Stimulated activated CD4-positive, alpha-beta T cell treated with anti-CD3 and anti-CD28 coated beads, Interleukin-4, amount 100 ng/mL, for 4 hours (primary cell): ENCODE measurements around the gene PGAM1.
A peak's percentile ranks its signal among the peaks of the same experiment; 100 is the strongest.
"Not testable (repeated sequence)": the region's sequence is repeated elsewhere in the genome, so short reads cannot be mapped to it uniquely, and the experiment has no call there.

ENCODE experiments used
- DNase-seq, 2 experiments: peaks; one replicate each; pipeline ENCODE4 v3.0.0-alpha.2; 2020

The PGAM1 gene

DNA sequence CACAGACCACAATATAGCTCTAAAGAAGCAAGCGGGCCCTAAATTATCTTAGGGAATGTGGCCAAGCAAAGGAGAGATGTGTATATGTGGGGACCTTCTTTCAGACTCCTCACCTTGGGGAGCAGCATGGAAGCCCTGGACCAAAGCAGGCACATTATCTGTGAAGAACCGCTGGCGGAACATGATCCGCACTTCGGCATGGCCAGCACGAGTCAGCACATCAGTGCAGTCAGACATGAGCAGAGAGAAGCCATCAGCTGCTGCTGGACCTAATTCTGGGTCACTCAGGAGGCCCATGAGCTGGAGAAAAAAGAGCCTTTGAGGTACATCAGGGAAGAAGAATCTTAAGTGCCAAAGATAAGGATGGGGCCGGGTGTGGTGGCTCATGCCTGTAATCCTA, 33.9 kb downstream of the PGAM1 start:
- no peak for DNase-seq

DNA sequence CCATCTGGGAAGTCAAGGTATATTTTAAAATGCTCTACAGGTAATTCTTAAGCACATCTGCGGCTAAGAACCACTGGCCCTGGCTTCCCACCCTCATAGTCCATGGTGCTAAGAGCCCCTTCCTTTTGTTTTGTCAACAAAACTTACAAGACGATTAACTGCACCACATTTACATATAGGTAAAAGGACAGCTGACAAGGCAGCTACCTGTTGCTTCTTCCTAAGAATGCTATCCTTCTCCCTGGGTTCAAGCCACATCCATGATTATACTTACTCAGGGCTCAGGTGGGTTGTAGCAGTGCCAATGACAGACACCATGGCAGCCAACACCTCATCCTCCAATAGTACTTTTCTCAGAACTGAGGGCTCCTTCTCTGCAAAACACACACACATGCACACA, 36.3 kb downstream of the PGAM1 start:
- no peak for DNase-seq

DNA sequence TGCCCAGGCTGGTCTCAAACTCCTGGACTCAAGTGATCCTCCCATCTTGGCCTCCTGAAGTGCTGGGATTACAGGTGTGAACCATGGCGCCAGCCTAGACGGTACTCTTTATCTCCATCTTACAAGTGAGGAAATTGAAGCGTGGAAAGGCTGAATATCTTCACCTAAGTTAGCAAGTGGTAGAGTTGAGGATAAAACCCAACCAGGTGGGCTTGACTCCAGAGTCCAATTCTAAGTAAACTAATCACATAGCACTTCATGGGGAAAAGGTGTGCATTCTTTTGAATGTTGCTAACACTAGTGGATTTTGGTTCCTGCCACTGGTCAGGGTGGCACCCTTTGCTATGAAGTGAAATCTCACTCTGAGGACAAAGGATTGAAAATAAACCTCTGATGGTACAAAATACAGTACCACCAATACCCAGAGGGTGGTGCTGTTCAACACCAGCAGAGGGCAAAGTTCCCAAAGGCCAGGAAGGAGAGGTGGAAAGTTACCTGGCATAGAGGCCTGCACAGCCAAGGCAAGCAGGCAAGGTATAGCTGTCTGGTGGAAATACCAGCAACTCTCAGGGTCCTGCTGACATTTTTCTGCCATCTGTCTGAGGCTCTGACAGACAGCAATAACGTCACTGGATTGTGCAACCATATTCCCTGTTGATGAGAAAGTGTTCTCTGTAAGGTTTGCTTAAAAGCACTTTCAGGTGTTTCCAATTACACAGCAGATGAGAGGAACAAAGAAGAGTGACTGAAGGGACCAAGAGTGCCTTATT, 37.6 kb downstream of the PGAM1 start:
- peak in 1 of 2 experiments; percentile 21 for DNase-seq

DNA sequence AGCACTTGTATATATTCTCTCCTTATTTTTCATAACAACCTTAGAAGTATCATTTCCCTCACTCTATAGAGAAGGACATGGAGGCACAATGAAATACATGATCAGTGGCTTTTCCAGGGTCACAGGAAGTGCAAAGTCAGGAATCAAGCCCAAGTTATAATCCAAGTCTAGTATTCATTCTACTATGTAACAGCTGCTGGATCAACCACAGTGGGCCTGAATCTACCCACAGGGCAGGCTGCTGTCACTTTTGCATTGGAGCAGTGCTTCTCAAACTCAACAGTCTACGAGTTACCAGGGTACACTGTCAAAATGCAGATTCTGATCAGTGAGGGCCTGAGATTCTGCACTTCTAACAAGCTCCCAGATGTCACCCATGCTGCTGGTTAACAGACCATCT, 38.2 kb downstream of the PGAM1 start:
- DNase-seq, result no peak

DNA sequence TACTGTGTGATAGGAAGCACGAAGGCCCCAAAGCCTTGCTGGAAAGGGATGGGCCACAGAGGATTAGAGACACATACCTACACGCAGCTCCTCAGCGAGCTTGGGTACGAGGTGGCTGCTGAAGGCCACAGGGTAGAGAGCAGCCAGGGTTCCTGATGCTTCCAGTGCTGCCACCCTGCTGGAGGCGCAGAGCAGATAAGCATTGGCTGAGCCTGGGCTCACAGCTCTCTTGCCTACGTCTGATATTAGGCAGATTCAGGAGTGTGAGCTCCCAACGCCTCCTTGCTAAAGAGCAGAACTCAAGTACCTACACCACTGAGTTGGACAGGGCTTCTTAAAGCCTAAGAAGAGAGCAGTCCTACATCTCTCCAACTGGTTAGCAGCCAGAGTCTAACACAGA, 40.0 kb downstream of the PGAM1 start:
- DNase-seq, result no peak

DNA sequence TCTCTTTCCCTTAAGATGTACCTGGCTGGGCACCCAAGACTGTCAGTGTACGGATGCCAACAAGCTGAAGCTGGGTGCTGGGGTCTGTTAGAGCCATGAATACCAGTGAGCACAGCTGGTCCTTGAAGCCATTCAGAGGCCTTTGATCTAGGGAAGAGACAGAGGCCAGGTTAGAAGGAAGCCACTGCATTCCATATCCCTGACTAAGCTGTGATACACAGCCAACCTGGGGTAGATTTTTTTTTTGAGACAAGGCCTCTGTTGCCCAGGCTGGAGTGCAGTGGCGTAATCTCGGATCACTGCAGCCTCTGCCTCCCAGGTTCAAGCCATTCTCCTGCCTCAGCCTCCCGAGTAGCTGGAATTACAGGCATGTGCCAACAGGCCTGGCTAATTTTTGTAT, 40.8 kb downstream of the PGAM1 start:
- DNase-seq, result no peak

DNA sequence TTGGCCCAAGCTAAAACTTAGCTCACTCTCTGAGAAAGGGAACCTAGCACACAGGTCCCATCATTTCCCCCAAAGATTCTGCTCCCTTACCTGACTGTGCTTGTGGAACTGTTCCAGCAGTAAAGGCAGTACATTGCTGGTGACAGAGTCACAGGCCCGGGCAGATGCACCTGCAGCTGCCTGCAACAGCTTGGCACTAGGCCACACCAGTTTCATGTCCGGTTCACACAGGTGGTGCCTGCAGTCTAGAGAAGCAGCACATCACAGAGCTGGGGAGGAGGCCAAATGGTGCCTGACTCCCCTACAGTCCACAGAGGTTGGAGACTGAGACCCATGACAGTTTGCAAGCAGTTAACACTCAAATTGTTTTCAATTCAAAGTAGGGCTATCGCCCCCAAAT, 42.2 kb downstream of the PGAM1 start:
- DNase-seq, result no peak

DNA sequence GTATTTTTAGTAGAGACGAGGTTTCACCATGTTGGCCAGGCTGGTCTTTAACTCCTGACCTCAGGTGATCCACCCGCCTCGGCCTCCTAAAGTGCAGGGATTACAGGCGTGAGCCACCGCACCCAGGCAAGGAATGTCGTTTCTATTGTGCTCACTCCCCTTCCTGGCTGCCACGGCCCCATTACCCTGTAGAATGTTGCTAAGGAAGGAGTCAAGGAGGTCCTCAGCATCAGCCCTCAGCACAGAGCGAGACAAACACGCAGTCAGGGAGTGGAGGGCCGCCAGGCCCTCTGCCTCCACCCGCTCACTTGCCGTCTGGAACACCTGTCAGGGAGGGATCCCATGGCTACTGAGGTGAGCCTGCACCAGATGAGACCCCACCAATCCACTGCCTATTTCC, 42.8 kb downstream of the PGAM1 start:
- DNase-seq, result not testable (repeated sequence)

DNA sequence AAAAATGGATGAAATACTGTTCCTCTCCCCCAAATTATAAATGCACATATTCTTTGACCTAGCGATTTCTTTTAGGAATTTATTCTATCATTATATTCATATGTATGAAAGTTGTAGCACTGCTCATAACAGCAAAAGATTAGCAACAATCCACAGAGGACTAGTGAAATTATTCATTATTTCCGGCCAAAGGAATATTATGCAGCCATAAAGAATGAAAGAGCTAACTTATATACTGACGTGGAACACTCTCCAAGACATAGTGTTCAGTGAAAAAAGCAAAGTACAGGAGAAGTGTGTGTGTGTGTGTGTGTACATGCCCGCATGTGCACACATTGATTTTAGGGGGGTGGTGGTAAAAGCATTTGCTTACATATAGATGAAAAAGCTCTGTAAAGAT, 48.9 kb downstream of the PGAM1 start:
- no peak for DNase-seq

DNA sequence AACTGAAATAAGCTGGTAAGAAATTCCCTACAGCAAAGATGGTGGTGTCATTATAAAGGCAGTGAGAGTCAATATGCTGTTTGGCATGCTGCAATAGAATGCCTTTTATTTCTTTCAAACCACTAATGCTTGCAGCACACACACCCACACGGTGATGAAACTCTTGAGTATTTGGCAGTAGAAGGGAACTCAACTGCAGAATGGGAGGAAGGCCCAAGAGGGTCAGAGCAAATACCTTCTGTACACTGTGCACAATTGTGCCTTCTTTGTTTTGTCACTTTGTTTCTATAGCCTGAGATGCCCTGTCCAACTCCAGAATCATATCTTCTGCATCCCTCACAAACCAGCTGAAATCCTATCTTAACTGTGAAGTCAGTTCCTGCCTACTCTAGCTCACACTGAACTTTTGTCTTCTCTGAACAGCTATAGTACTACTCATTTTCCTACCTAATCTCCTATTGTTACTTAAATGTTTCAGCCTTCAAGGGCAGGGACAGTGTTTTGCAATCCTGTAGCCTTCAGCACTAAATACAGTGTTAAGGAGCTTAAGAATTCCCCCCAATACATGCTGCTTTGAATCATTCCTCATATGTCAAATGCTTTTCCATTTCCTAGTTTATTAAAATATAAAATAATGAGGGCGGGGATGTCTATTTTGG, 50.1 kb downstream of the PGAM1 start:
- no peak for DNase-seq

DNA sequence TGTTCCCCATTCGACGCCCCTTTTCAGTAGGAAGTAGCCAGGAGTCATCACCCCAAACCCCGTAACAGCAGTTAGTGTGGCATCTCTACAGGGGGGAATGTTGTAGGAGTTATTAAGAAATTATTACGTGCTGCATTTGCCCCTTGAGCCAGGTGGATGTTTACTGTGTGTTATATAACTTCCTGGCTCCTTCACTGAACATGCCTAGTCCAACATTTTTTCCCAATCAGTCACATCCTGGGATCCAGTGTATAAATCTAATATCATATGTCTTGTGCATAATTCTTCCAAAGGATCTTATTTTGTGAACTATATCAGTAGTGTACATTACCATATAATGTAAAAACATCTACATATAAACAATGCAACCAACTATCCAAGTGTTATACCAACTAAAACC, 53.4 kb downstream of the PGAM1 start:
- DNase-seq, result not testable (repeated sequence)

DNA sequence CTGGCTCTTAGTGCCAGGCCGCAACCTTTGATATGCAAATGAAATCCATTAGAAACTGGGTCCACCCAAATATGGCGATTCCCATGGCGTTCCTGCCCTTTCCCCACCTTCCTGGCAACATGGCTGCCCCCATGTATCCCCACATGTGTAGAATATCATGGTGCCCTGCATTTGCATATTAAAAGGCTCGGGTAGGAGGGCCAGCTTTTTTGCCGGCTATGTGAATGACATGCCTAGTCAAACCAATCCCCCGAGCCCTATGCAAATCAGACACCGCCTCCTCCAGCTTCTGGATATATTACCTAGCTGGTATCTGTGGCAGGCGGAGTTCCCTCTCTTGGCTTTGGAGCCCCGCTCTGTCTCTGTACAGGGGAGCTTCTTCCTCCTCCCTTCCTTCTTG, 53.9 kb downstream of the PGAM1 start:
- no peak for DNase-seq

DNA sequence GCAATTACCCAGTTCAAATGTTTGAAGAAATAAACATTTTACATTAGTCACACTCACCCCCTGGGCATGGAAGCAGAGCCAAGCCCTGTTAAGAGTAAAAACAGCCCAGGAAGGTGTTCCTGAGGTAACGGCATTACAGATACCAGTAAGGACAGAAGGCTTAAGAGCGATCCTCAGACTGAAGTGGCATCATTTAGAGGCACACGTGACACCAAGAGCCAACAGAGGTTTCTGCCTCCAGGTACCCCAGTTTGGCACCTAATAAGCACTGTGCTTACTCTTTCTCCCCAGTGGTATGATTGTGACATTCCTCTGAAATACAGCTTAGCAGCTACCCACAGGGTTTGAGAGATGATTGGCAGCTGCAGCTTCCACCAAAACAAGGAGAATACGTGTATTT, 55.1 kb downstream of the PGAM1 start:
- no peak for DNase-seq

DNA sequence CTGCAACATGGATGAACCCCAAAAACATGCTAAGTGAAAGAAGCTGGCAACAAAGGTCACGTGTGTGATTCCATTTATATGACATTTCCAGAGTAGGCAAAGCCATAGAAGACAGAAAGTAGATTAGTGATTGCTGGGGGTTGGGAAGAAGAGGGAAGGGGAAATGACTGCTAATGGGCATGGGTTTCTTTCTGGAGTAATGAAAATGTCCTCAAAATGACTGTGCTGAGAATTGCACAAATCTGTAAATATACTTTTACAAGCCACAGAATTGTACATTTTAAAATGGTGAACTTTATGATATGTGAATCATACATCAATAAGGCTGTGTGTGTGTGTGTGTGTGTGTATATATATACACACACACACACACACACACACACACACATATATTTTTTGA, 56.4 kb downstream of the PGAM1 start:
- no peak for DNase-seq
